Choroid plexus epithelial cell (primary cell): Measurements from ENCODE around the gene CALD1.

Source experiments
- DNase-seq: peaks from one replicate; pipeline ENCODE4 v3.0.0-alpha.2; 2010; ENCODE audit warnings: low read depth
- H3K4me3 ChIP-seq: 2 replicates; pipeline ENCODE4 v1.5.1; 2011; ENCODE audit warnings: low read depth, mild to moderate bottlenecking, control low read depth, low read length, moderate library complexity
- CTCF ChIP-seq: conservative IDR thresholded peaks from 2 replicates; pipeline ENCODE4 v1.5.1; 2011; ENCODE audit warnings: low read depth, mild to moderate bottlenecking, control low read depth, inconsistent platforms, low read length, moderate library complexity

Gene CALD1

GRCh38 chr7:134778941-134779740, at the start of gene CALD1:
Gene CALD1 (plus strand): TSS chr7:134779634. CDS start chr7:134867734, 88,100 bp downstream.
- peak; percentile 99 for DNase-seq
- peak within 1 kb of the TSS; percentile 69 for H3K4me3 ChIP-seq
- TF ChIP-seq CTCF: no peak

- no peak overlapping the region for H3K4me3 ChIP-seq
- no peak for TF ChIP-seq CTCF
- no peak for DNase-seq
Measured at GRCh38 chr7:134729895-134730294, 49.5 kb upstream of the CALD1 start.

GRCh38 chr7:134730411-134730829, 49.0 kb upstream of the CALD1 start:
- TF ChIP-seq CTCF: no peak
- H3K4me3 ChIP-seq: no peak overlapping the region
- DNase-seq: no peak

GRCh38 chr7:134731616-134732015, 47.8 kb upstream of the CALD1 start:
- no peak for TF ChIP-seq CTCF
- no peak overlapping the region for H3K4me3 ChIP-seq
- DNase-seq: no peak

- TF ChIP-seq CTCF: no peak
- DNase-seq: no peak
- no peak overlapping the region for H3K4me3 ChIP-seq
Measured at GRCh38 chr7:134732728-134733127, 46.7 kb upstream of the CALD1 start.

GRCh38 chr7:134736381-134736780, 43.1 kb upstream of the CALD1 start:
- TF ChIP-seq CTCF: no peak
- H3K4me3 ChIP-seq: no peak overlapping the region
- no peak for DNase-seq
